ENCODE measurements around the gene DNAJC17. TPM values are rescaled to one million over a fixed set of nuclear protein-coding genes. Genes with fewer than 3 reads are reported as not detected.

DNAJC17 gene, protein sequence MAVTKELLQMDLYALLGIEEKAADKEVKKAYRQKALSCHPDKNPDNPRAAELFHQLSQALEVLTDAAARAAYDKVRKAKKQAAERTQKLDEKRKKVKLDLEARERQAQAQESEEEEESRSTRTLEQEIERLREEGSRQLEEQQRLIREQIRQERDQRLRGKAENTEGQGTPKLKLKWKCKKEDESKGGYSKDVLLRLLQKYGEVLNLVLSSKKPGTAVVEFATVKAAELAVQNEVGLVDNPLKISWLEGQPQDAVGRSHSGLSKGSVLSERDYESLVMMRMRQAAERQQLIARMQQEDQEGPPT
- 10.4 TPM for total RNA-seq

DNA sequence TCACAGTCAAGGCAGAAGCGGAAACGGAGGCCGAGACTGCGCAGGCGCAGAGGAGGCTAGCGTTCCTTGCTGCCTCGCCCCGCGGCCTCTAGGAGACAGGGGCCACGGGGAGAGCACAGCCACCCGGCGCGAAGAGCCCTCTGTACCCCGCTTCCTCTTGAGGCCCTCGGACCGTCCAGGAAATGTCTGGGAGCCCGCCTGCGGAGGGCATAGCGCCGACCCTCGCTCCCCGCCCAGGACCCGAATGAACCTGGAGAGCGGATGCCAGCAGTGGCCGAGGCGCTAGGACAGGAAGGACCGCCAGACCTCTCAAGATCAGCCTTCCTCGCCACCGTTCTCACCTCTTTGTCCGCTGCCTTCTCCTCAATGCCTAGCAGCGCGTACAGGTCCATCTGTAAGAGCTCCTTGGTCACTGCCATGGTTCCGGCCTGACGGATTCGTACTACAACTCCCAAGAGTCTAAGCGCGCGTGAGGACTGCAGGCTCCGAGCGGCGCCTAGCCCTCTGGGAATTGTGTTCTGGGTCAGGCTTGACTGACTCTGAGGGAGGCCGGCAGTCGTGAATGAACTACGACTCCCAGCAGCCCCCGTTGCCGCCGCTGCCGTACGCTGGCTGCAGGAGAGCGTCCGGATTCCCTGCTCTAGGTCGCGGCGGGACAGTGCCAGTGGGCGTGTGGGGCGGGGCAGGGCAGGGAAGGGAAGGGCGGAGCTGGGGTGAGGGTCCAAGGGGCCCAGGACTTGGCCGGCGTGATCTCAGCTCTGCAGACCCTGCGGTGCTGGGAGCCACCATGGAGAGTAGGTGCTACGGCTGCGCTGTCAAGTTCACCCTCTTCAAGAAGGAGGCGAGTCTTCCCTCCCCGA is at the start of gene DNAJC17, which contains the start of gene ZFYVE19:
DNAJC17 (minus strand) TSS at position 446 of the 860 bp plus-strand sequence; CDS start at position 419, 27 bp downstream.
ZFYVE19 (plus strand) TSS at position 62 of the 860 bp plus-strand sequence; CDS start at position 563, 501 bp downstream.
- Histone ChIP-seq H3K27ac (ENCODE audit: low read depth, low read length) (peak within 1 kb of the TSS; percentile 93), H3K27me3 (ENCODE audit: control insufficient read depth in 3 of 3, insufficient read depth in 3 of 3, low read length in 3 of 3) (no peaks in the 10 kb centered on the region), H3K4me1 (ENCODE audit: control insufficient read depth in 3 of 3, insufficient read depth in 3 of 3, low read length in 3 of 3) (peaks cover 20 to 33% (median 27%) of the 10 kb centered on the region in 3 donors), H3K9me3 (ENCODE audit: control insufficient read depth in 3 of 3, low read length in 3 of 3) (no peaks in the 10 kb centered on the region), H3K9ac (ENCODE audit: low read depth in 1 of 3, low read length in 3 of 3) (peak within 1 kb of the TSS; percentile 81 to 98 (median 98)), H3K36me3 (ENCODE audit: control insufficient read depth in 3 of 3, insufficient read depth in 3 of 3, low read length in 3 of 3) (peaks cover 12 to 21% (median 14%) of the 10 kb centered on the region in 3 donors), H3K4me3 (ENCODE audit: low read length in 3 of 3) (peak within 1 kb of the TSS; percentile 93 to 100 (median 98))

DNA sequence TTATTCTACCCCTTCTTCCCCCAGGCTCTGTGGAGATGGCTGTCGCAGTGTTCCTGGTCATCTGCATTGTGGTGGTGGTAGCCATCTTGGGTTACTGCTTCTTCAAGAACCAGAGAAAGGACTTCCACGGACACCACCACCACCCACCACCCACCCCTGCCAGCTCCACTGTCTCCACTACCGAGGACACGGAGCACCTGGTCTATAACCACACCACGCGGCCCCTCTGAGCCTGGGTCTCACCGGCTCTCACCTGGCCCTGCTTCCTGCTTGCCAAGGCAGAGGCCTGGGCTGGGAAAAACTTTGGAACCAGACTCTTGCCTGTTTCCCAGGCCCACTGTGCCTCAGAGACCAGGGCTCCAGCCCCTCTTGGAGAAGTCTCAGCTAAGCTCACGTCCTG is 49.5 kb upstream of the DNAJC17 start:
- H3K36me3 ChIP-seq (ENCODE audit: control insufficient read depth in 3 of 3, insufficient read depth in 3 of 3, low read length in 3 of 3) = no peaks in the 10 kb centered on the region
- no peaks in the 10 kb centered on the region for H3K9me3 ChIP-seq (ENCODE audit: control insufficient read depth in 3 of 3, low read length in 3 of 3)
- no peak overlapping the region for H3K9ac ChIP-seq (ENCODE audit: low read depth in 1 of 3, low read length in 3 of 3)
- H3K27ac ChIP-seq (ENCODE audit: low read depth, low read length) = no peak overlapping the region
- H3K4me3 ChIP-seq (ENCODE audit: low read length in 3 of 3) = no peak overlapping the region
- H3K4me1 ChIP-seq (ENCODE audit: control insufficient read depth in 3 of 3, insufficient read depth in 3 of 3, low read length in 3 of 3) = peaks cover 0 to 7% (median 5%) of the 10 kb centered on the region in 3 donors
- peaks cover 11 to 15% (median 12%) of the 10 kb centered on the region in 3 donors for H3K27me3 ChIP-seq (ENCODE audit: control insufficient read depth in 3 of 3, insufficient read depth in 3 of 3, low read length in 3 of 3)

GRCh38 chr15:40855706-40856234 is 48.5 kb upstream of the DNAJC17 start:
- Histone ChIP-seq H3K27ac (ENCODE audit: low read depth, low read length) (no peak overlapping the region), H3K9ac (ENCODE audit: low read depth in 1 of 3, low read length in 3 of 3) (no peak overlapping the region)

GRCh38 chr15:40854161-40854560 is 46.9 kb upstream of the DNAJC17 start:
- Histone ChIP-seq H3K9ac (ENCODE audit: low read depth in 1 of 3, low read length in 3 of 3) (no peak overlapping the region), H3K27me3 (ENCODE audit: control insufficient read depth in 3 of 3, insufficient read depth in 3 of 3, low read length in 3 of 3) (peaks cover 6 to 11% (median 10%) of the 10 kb centered on the region in 3 donors)

More at GRCh38 chr15:40855706-40856234, 48.5 kb upstream of the DNAJC17 start:
- Histone ChIP-seq H3K27me3 (ENCODE audit: control insufficient read depth in 3 of 3, insufficient read depth in 3 of 3, low read length in 3 of 3) (peaks cover 10 to 15% (median 11%) of the 10 kb centered on the region in 3 donors), H3K4me3 (ENCODE audit: low read length in 3 of 3) (no peak overlapping the region), H3K36me3 (ENCODE audit: control insufficient read depth in 3 of 3, insufficient read depth in 3 of 3, low read length in 3 of 3) (no peaks in the 10 kb centered on the region), H3K9me3 (ENCODE audit: control insufficient read depth in 3 of 3, low read length in 3 of 3) (no peaks in the 10 kb centered on the region), H3K4me1 (ENCODE audit: control insufficient read depth in 3 of 3, insufficient read depth in 3 of 3, low read length in 3 of 3) (peaks cover 0 to 7% (median 5%) of the 10 kb centered on the region in 3 donors)

DNA sequence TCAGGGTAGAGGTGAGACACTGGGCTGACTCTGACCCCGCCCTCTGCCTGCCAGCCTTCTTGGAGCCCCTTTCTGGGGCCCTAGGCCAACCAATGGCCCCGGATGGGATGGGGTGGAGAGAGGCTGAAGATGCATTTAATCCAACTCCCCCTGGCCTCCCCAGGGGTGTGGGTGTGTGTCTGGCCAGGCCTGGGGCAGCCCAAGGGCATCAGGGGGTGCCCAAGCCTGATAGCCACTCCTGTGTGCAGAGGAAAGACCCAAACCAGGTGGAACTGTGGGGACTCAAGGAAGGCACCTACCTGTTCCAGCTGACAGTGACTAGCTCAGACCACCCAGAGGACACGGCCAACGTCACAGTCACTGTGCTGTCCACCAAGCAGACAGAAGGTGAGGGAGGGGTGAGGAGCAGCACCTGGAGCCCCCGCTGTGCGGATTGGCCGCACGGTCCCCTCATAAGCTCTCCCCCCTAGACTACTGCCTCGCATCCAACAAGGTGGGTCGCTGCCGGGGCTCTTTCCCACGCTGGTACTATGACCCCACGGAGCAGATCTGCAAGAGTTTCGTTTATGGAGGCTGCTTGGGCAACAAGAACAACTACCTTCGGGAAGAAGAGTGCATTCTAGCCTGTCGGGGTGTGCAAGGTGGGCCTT is 46.1 kb upstream of the DNAJC17 start:
- Histone ChIP-seq H3K36me3 (ENCODE audit: control insufficient read depth in 3 of 3, insufficient read depth in 3 of 3, low read length in 3 of 3) (no peaks in the 10 kb centered on the region), H3K4me3 (ENCODE audit: low read length in 3 of 3) (no peak overlapping the region), H3K9ac (ENCODE audit: low read depth in 1 of 3, low read length in 3 of 3) (no peak overlapping the region), H3K9me3 (ENCODE audit: control insufficient read depth in 3 of 3, low read length in 3 of 3) (no peaks in the 10 kb centered on the region), H3K27me3 (ENCODE audit: control insufficient read depth in 3 of 3, insufficient read depth in 3 of 3, low read length in 3 of 3) (peaks cover 0 to 6% (median 3%) of the 10 kb centered on the region in 3 donors), H3K4me1 (ENCODE audit: control insufficient read depth in 3 of 3, insufficient read depth in 3 of 3, low read length in 3 of 3) (peaks cover 0 to 7% (median 5%) of the 10 kb centered on the region in 3 donors), H3K27ac (ENCODE audit: low read depth, low read length) (no peak overlapping the region)

More at GRCh38 chr15:40854161-40854560, 46.9 kb upstream of the DNAJC17 start:
- H3K4me1 ChIP-seq (ENCODE audit: control insufficient read depth in 3 of 3, insufficient read depth in 3 of 3, low read length in 3 of 3) = peaks cover 0 to 7% (median 5%) of the 10 kb centered on the region in 3 donors
- no peak overlapping the region for H3K27ac ChIP-seq (ENCODE audit: low read depth, low read length)
- no peaks in the 10 kb centered on the region for H3K36me3 ChIP-seq (ENCODE audit: control insufficient read depth in 3 of 3, insufficient read depth in 3 of 3, low read length in 3 of 3)
- H3K4me3 ChIP-seq (ENCODE audit: low read length in 3 of 3) = no peak overlapping the region
- H3K9me3 ChIP-seq (ENCODE audit: control insufficient read depth in 3 of 3, low read length in 3 of 3) = no peaks in the 10 kb centered on the region

- Histone ChIP-seq H3K36me3 (ENCODE audit: control insufficient read depth in 3 of 3, insufficient read depth in 3 of 3, low read length in 3 of 3) (no peaks in the 10 kb centered on the region), H3K27me3 (ENCODE audit: control insufficient read depth in 3 of 3, insufficient read depth in 3 of 3, low read length in 3 of 3) (peaks cover 0 to 6% (median 3%) of the 10 kb centered on the region in 3 donors), H3K9me3 (ENCODE audit: control insufficient read depth in 3 of 3, low read length in 3 of 3) (no peaks in the 10 kb centered on the region), H3K4me3 (ENCODE audit: low read length in 3 of 3) (no peak overlapping the region), H3K4me1 (ENCODE audit: control insufficient read depth in 3 of 3, insufficient read depth in 3 of 3, low read length in 3 of 3) (peaks cover 0 to 1% (median 0%) of the 10 kb centered on the region in 3 donors), H3K27ac (ENCODE audit: low read depth, low read length) (no peak overlapping the region), H3K9ac (ENCODE audit: low read depth in 1 of 3, low read length in 3 of 3) (no peak overlapping the region)
Measured at GRCh38 chr15:40852529-40852928, 45.3 kb upstream of the DNAJC17 start.

DNA sequence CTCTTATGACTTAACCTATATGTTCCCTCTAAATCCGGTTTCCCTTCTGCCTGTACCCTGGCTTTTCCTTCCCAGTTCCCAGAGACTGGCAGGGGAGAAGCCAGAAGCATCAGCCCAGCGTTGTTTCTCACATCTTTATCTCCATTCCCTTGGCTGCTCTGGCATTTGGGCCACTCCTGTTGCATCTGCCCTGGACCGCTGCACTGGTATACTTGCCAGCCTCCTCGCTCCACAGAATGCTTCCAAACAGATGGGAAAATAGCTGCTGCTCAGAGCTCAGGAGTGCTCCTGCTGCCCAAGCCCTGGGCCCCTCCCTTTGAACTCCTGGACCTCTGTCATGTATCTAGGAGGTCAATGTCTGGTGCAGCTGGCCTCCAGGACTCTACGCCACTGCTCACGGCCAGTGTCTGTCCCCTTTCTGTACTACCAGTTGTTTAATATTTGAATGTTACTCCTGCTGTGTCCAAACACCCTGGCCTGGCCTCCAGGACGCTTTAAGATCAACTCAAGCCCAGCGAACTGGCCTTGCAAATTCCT is 43.4 kb upstream of the DNAJC17 start:
- no peaks in the 10 kb centered on the region for H3K36me3 ChIP-seq (ENCODE audit: control insufficient read depth in 3 of 3, insufficient read depth in 3 of 3, low read length in 3 of 3)
- H3K27me3 ChIP-seq (ENCODE audit: control insufficient read depth in 3 of 3, insufficient read depth in 3 of 3, low read length in 3 of 3) = peaks cover 6 to 17% (median 10%) of the 10 kb centered on the region in 3 donors
- no peak overlapping the region for H3K27ac ChIP-seq (ENCODE audit: low read depth, low read length)
- H3K4me3 ChIP-seq (ENCODE audit: low read length in 3 of 3) = no peak overlapping the region
- no peaks in the 10 kb centered on the region for H3K9me3 ChIP-seq (ENCODE audit: control insufficient read depth in 3 of 3, low read length in 3 of 3)
- peaks cover 0 to 2% (median 0%) of the 10 kb centered on the region in 3 donors for H3K4me1 ChIP-seq (ENCODE audit: control insufficient read depth in 3 of 3, insufficient read depth in 3 of 3, low read length in 3 of 3)
- no peak overlapping the region for H3K9ac ChIP-seq (ENCODE audit: low read depth in 1 of 3, low read length in 3 of 3)

DNA sequence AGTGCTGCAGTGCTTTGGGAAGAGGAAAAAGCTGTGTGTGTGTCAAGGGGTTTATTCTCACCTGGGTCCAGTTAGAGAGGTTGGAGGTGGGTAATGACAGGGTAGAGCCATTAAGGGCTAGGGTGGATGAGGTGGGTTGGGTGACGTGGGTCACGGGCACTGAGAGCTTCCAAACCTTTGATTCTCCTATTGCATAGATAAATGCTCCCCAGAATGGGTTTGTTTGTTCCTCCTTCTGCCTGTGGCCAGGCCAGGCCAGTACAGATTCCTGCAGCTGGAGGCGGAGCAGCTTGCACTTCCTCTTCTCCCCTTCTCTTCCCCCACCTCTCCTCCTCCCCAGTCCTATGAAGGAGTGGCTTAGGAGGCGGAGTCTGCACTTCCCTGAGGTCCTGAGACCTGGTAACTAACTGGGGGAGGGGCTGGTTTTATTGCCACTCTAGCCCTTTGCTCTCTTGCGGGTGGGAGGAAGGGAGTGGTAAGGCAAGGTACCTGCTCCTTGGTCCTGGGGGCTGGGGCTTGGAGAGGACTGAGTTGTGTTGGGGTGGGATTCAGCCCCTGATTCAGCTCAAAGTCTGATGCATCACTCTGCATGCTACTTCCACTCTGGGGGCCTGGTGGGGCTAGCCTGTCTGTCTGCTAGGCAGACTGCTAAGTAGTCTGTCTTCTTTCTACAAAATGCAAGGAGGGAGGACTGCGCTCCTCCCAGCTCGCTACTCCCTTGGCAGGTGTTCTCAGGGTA is 40.1 kb upstream of the DNAJC17 start:
- Histone ChIP-seq H3K27me3 (ENCODE audit: control insufficient read depth in 3 of 3, insufficient read depth in 3 of 3, low read length in 3 of 3) (peaks cover 30 to 37% (median 33%) of the 10 kb centered on the region in 3 donors), H3K4me3 (ENCODE audit: low read length in 3 of 3) (no peak overlapping the region), H3K27ac (ENCODE audit: low read depth, low read length) (no peak overlapping the region), H3K9ac (ENCODE audit: low read depth in 1 of 3, low read length in 3 of 3) (no peak overlapping the region), H3K9me3 (ENCODE audit: control insufficient read depth in 3 of 3, low read length in 3 of 3) (no peaks in the 10 kb centered on the region), H3K36me3 (ENCODE audit: control insufficient read depth in 3 of 3, insufficient read depth in 3 of 3, low read length in 3 of 3) (no peaks in the 10 kb centered on the region), H3K4me1 (ENCODE audit: control insufficient read depth in 3 of 3, insufficient read depth in 3 of 3, low read length in 3 of 3) (peaks cover 8 to 12% (median 10%) of the 10 kb centered on the region in 3 donors)
